Tibial nerve (tissue), 4 donors: ENCODE measurements around the gene NFKBIA.

Source experiments
- EP300 ChIP-seq, 2 donors: sonication (generic); formaldehyde crosslinking; IDR thresholded peaks; one replicate each; pipeline ENCODE4 v1.6.1; 2017; ENCODE audit warnings: antibody characterized with exemption in 2 of 2, mild to moderate bottlenecking in 1 of 2
- TF ChIP-seq, protein P1 (sequence below), 5 experiments: fragments of 200-600 bp in 3 of 5; fragments of 450-650 bp in 2 of 5; sonication (generic) in 3 of 5; IDR thresholded peaks; one replicate each; pipeline ENCODE4 v1.5.1; 2016 to 2019; ENCODE audit warnings: antibody characterized with exemption in 5 of 5, mild to moderate bottlenecking in 3 of 5, moderate library complexity in 2 of 5

DNA sequence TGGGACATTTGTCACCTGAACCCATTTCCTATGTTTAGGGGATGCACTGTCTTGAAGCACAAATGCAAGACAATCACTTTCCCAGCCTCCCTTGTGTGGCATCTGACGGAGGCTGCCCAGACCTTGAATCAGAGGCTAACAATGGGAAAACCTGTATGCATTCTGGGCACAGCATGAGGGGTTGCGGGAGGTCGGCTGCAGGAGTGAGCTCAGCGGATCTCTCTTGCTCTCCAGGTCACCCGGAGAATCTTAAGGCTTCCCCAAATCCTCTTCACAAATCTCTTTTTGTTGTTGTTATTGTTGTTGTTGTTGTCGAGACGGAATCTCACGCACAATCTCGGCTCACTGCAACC, 15.3 kb downstream of the NFKBIA start:
- no peak for TF ChIP-seq EP300 (IDR thresholded peaks at IDR 0.05)
- TF ChIP-seq, protein P1, sequence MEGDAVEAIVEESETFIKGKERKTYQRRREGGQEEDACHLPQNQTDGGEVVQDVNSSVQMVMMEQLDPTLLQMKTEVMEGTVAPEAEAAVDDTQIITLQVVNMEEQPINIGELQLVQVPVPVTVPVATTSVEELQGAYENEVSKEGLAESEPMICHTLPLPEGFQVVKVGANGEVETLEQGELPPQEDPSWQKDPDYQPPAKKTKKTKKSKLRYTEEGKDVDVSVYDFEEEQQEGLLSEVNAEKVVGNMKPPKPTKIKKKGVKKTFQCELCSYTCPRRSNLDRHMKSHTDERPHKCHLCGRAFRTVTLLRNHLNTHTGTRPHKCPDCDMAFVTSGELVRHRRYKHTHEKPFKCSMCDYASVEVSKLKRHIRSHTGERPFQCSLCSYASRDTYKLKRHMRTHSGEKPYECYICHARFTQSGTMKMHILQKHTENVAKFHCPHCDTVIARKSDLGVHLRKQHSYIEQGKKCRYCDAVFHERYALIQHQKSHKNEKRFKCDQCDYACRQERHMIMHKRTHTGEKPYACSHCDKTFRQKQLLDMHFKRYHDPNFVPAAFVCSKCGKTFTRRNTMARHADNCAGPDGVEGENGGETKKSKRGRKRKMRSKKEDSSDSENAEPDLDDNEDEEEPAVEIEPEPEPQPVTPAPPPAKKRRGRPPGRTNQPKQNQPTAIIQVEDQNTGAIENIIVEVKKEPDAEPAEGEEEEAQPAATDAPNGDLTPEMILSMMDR (IDR thresholded peaks at IDR 0.05): no peak
